ENCODE measurements around the gene LAPTM5.
"Not testable (repeated sequence)": the region's sequence is repeated elsewhere in the genome, so short reads cannot be mapped to it uniquely, and the experiment has no call there.

The LAPTM5 gene

DNA sequence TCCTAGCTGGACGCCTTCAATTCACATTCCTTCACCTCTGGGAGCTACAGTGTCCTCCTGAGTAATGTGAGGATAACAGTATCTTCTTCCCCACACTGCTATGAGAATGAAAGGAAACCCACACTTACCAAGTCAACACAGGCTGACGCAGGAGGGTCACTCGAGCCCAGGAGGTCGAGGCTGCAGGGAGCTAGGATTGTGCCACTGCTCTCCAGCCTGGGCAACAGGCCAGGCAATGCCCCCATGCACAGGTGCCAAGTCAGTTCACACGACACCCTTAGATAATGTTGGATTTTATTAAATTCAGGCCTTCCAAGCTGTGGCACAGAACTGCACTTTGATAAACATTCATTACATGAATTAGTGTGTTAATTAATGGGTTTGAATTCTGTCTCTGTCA lies 66.1 kb downstream of the LAPTM5 start:
- no peak for DNase-seq

DNA sequence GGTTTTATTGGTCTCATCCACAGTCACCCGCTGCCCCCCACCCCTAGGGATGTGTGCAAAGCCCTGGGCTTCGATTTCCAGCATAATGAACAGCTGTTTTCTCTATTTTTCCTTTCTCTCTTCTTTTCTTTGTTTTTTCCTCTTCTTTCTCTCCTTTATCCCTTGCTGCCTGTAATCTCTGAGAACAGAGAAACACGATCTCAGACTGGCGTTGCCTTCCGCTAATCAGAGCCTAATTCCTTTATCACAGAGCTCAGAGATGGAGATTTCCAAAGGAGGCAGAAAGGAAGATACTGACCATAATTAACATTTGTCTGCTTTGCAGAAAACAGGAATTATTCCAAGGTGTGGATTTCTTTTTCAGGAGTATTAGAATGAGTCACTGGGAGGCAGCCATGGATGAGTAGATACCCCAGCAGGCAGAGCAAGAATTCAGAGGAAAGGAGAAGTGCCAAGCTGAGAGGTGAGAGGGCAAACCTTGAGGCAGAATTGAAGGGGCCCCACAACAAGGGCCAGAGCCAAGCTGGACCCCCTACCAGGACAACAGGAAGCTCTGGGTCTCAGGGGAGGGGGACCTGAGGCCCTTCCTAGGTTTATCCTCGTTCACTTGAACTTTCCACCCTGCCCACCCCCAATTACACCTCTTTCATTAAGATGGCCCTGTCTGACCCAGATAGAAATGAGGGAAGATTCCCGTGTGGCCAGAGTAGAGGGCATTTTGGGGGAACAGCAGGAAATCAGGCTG lies 67.5 kb downstream of the LAPTM5 start:
- no peak for DNase-seq

DNA sequence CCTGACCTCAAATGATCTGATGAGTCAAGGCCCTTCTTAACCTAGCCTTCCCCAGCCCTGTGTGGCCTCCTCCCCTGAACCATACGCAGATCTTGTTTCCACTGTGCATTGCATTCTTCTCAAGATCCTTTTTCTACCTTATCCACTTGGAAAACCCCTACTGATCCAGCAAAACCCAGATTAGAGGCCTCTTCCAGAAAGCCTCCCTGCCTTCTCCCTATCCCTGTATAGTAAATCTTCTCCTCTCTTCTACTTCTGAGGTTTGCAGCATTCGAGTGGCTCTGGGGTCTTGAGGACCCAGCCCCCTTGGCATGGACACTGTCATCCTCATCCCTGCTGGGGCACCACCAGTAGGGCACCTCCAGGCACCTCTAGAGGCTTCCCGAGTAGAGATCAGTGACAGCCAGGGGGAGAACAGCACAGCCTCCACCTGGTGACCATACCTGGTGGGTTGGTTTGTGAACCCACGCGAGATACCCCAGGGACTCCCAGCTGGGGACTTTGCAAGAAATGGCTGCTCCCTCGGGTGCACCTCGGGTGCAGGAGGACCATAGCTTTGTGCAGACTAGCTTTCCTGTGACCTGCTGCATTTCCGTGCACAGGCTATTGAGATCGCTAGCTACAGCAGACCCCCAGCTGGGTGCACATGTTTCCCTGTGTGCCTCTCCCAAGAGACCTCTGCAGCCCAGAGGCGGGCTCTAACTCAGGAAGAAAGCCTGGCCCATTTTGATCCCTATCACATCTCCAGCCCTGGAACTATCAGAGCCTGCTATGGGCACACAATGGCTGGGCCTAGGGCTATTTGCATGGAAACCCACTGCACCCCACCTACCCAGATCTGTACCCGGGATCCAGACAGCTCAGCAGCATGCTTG lies 68.4 kb downstream of the LAPTM5 start:
- DNase-seq, result no peak

DNA sequence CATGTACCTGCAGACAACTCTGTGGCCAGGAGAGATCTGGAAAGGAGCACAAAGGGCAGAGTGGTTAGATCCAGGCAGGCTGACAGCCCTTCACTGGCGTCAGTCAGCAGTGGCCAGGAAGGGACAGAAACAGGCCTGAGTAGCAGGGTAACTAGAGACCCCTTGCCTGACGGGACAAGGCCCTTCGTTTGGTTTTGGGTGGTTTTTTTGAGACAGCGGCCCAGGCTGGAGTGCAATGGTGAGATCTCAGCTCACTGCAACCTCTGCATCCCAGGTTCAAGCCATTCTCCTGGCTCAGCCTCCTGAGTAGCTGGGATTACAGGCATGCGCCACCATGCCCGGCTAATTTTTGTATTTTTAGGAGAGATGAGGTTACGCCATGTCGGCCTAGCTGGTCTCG lies 69.1 kb downstream of the LAPTM5 start:
- not testable (repeated sequence) for DNase-seq

DNA sequence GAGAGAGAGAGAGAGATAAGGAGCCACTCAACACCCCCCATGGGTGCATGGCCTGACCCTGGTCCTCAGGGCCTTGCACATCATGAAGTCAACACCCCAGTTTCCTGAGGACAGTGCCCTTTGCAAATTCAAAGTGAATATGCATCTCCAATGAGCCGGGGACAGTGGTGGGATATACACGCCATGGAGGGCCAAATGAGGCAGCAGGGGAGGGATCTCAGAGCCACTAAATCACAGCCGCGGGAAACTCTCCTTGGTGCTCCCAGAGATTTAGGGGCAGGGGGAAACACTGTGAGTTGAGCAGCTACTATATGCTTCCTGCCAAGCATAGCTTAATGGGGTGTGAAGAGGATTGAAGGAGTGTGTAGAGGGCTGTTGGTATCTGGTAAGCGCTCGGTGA lies 69.7 kb downstream of the LAPTM5 start:
- no peak for DNase-seq

DNA sequence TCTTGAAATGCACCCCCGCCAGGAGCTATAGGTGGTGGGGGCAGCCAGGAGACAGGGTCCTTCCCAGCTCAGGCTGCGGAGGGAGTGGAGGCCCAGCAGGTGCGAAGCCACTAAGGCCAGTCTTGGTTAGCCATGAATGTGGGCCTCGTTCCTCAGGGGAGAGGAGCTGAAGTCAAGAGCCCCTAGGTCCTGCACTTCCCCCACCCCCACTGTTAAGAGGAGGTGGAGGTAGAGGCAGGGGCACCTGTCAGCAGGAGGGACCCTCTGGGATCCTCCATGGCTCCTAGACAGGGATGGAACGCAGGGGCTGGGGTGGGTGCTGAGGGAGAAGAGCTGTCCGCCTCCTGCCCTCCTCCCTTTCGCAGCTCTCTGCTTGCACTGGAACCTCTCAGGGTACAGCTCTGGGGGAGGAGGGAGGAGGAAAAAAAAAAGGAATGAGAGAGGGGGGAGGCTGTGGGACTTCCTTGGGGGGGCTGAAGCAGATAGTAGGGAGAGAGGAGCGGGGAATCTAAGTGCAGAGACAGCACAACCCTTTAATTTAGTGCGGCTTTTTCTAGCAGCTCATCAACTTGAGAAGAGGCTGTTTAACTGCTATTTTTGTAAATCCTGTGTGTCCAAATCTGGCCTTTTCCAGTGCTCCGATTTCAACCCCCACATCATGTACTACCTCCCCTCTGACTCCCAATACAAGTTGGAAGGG lies 71.2 kb downstream of the LAPTM5 start:
- no peak for DNase-seq

DNA sequence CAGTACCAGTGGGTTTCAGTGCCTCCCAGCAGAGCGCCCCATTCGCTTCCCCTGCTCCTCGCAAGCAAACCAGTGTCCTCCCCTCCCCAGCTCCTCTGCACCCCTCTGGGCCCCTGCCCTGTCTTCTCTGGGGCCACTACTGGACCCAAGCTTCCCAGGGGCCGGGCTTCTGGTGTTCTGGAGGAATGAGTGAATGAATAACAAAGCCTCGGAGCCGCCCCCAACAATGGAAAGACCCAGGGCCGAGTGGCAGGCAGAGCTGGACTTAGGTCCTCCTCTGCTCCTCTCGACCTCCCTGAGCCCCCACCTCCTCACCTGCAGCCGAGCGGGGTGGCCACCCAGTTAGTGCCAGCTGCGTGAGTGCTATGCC lies 71.8 kb downstream of the LAPTM5 start:
- DNase-seq, result no peak

DNA sequence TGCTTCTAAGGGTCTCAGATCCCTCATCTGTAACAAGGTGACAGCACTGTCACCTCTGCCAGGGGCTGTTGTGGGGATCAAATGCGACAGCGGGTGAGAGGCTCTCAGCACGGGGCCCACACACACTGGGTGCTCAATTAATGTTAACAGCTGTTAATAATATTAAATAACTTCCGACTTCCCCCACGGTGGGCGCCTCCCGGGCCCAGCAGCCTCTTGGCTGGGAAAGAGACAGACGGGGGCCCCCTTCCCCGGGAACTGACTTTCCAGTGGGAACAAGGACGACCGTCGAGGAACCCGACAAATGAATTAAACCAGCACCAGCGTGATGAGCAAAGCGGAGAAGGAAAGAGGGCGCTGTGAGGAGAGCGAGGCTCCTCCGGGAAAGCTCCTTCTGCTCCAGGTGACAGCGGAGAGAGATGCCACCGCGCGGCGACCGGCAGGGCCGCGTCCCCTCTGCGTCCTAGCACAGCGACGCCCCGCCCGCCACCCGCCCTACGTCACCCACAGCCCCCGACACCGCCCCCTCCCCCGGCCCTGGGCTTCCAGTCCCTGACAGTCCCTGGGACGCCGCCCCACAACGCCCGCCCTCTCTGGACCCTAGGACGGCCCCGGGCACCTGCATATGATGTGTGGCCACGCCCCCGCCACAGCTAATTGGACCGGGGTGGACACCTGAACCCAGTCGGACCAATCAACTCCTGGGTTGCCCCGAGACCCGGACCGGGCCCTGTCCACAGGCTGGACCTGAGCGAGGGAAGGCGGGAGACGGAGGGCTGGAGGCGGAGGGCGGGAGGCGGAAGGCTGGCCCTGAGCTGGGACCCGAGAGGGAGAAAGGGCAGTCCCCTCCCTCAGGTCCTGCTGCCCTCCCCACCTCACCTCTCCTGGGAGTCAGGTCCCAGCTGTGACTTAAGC lies 72.4 kb downstream of the LAPTM5 start:
- peak; percentile 21 for DNase-seq

DNA sequence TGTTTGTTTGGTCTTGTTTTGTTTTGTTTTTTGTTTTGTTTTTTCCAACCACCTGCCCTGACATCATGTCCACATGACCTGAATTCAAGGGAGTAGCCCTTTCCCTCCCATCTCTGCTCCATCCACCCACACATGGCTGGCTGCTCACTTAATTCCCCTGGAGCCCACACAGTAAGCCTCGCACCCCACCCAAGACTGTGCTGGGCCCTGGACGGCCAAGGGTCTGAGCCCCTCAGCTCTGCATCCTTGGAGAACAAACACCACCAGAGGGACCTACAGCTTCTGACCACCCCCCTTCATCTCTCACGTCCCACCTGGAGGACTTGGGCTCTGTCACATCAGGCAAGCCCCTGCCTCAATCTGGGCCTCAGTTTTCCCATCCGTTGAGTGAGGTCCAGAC lies 73.3 kb downstream of the LAPTM5 start:
- no peak for DNase-seq

DNA sequence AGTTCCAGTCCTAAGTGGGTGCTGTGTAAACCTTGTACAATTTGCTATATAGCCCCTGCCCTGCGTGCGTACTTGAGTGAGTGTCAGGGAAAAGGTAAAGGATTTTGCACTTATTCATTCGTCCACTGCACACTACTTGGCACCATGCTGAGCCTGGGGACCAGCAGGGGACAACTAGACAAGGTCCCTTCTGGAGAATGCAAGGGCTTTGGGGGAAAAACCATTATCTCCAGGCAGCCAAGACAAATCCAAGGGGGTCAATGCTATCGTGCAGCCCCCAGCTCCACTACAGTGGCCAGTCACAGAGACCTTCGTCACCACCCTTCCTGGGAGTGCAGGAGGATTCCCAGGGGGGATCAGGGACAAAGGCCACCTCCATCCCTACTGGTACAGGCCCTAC lies 73.9 kb downstream of the LAPTM5 start:
- no peak for DNase-seq

Measured in CD4-positive, alpha-beta T cell treated with Interleukin-17A for 1 hour (primary cell).